K562 (cell line): ENCODE results near the gene CLDND2. TPM values are rescaled to one million over a fixed set of nuclear protein-coding genes. Genes with fewer than 3 reads are reported as not detected.
A peak's percentile ranks its signal among the peaks of the same experiment; 100 is the strongest.

Experiments
- BCL6 ChIP-seq: fragments of 250-450 bp; sonication (Bioruptor Pico); IDR thresholded peaks from 2 replicates; pipeline ENCODE4 v1.4.0; 2020
- CTBP1 ChIP-seq: fragments of 450-650 bp; IDR thresholded peaks from 2 replicates; pipeline ENCODE4 v1.6.1; 2016; ENCODE audit warnings: borderline replicate concordance
- ELF1 ChIP-seq: fragments of 200-800 bp; sonication (Bioruptor generic); IDR thresholded peaks from 2 replicates; pipeline ENCODE4 v1.6.1; 2016; ENCODE audit warnings: missing genetic modification characterization, missing compliant biosample characterization
- EP400 ChIP-seq: fragments of 450-650 bp; IDR thresholded peaks from 2 replicates; pipeline ENCODE4 v1.6.1; 2017; ENCODE audit warnings: antibody characterized with exemption, mild to moderate bottlenecking, moderate library complexity
- FUS ChIP-seq: fragments of 200-400 bp; formaldehyde crosslinking; optimal IDR thresholded peaks from 2 replicates; pipeline ENCODE3; 2017; ENCODE audit warnings: low read depth, low read length
- HDAC6 ChIP-seq: IDR thresholded peaks from 2 replicates; pipeline ENCODE4 v1.6.1; 2012; ENCODE audit warnings: low read depth, mild to moderate bottlenecking, control low read depth, inconsistent platforms, low read length, moderate library complexity
- HIVEP1 ChIP-seq: fragments of 250-450 bp; sonication (Bioruptor Pico); IDR thresholded peaks from 2 replicates; pipeline ENCODE4 v1.4.0; 2020; ENCODE audit warnings: mild to moderate bottlenecking
- HNRNPLL ChIP-seq: fragments of 200-400 bp; formaldehyde crosslinking; IDR thresholded peaks from 2 replicates; pipeline ENCODE4 v1.6.1; 2017; ENCODE audit warnings: low read length, low read depth, mild to moderate bottlenecking; ENCODE audit not compliant: poor library complexity, severe bottlenecking
- L3MBTL2 ChIP-seq: fragments of 450-650 bp; IDR thresholded peaks from 2 replicates; pipeline ENCODE4 v1.6.1; 2016; ENCODE audit warnings: mild to moderate bottlenecking, moderate library complexity
- LARP7 ChIP-seq: fragments of 450-650 bp; IDR thresholded peaks from 2 replicates; pipeline ENCODE4 v1.6.1; 2016
- MCM2 ChIP-seq: fragments of 450-650 bp; IDR thresholded peaks from 2 replicates; pipeline ENCODE4 v1.6.1; 2017; ENCODE audit warnings: low read depth, mild to moderate bottlenecking
- NR3C1 ChIP-seq: sonication (generic); formaldehyde crosslinking; IDR thresholded peaks from 2 replicates; pipeline ENCODE4 v1.8.1; 2022; ENCODE audit warnings: missing genetic modification reagents
- SMARCC2 ChIP-seq: fragments of 450-650 bp; IDR thresholded peaks from 2 replicates; pipeline ENCODE4 v1.6.1; 2017; ENCODE audit warnings: antibody characterized with exemption, moderate library complexity, mild to moderate bottlenecking, low read depth
- SREBF2 ChIP-seq: sonication (generic); formaldehyde crosslinking; IDR thresholded peaks from 2 replicates; pipeline ENCODE4 v1.4.0; 2020; ENCODE audit warnings: mild to moderate bottlenecking, missing genetic modification reagents
- STAT5A ChIP-seq: IDR thresholded peaks from 2 replicates; pipeline ENCODE4 v1.6.1; 2012; ENCODE audit warnings: low read length, inconsistent platforms, borderline replicate concordance
- TBP ChIP-seq: optimal IDR thresholded peaks from 2 replicates; pipeline ENCODE3; 2011; ENCODE audit warnings: low read depth, low read length, improper control_type of control experiment
- THAP7 ChIP-seq: fragments of 250-450 bp; sonication (Bioruptor Pico); IDR thresholded peaks from 2 replicates; pipeline ENCODE4 v1.5.0; 2021
- TRIM24 ChIP-seq, 2 experiments: fragments of 450-650 bp; IDR thresholded peaks; 2 replicates each; pipeline ENCODE4 v1.6.1; 2016
- ZNF134 ChIP-seq: fragments of 250-450 bp; sonication (Bioruptor Pico); conservative IDR thresholded peaks from 2 replicates; pipeline ENCODE4 v1.4.0; 2020
- ZNF280A ChIP-seq: fragments of 450-650 bp; IDR thresholded peaks from 2 replicates; pipeline ENCODE4 v1.6.1; 2018; ENCODE audit warnings: mild to moderate bottlenecking, low read depth; ENCODE audit not compliant: partially characterized antibody
- ZNF408 ChIP-seq: fragments of 250-450 bp; sonication (Bioruptor Pico); IDR thresholded peaks from 2 replicates; pipeline ENCODE4 v1.4.0; 2020; ENCODE audit warnings: low read depth, mild to moderate bottlenecking, moderate library complexity
- ZNF785 ChIP-seq: fragments of 250-450 bp; sonication (Bioruptor Pico); IDR thresholded peaks from 2 replicates; pipeline ENCODE4 v1.4.0; 2020; ENCODE audit warnings: mild to moderate bottlenecking
- polyA plus RNA-seq, 8 experiments: library from polyadenylated mRNA; depleted of rRNA in 4 of 8; stranded (reverse) in 5 of 8; unstranded in 3 of 8; fragments of >200 nt; fragmentation: Nextera tagmentation in 2 of 8; fragmentation: Illumina TruSeq in 1 of 8; extraction: Ambion mirVana in 2 of 8; extraction: Trizol in 1 of 8; gene quantifications; 2 replicates each; pipeline versions ENCODE4 v1.2.1 to v1.2.3, GENCODE V29; 2011 to 2014; ENCODE audit warnings: inconsistent platforms in 1 of 8, missing spikeins in 1 of 8
- total RNA-seq, 7 experiments: library from RNA; depleted of rRNA in 6 of 7; stranded (reverse); fragments of >200 nt in 6 of 7; fragmentation: Illumina TruSeq in 2 of 7; extraction: Trizol in 2 of 7; gene quantifications; 2 replicates each; pipeline versions ENCODE4 v1.2.1 to v1.2.3, GENCODE V29; 2011 to 2021; ENCODE audit warnings: low replicate concordance in 1 of 7
- TF ChIP-seq, protein P1 (sequence below): sonication (generic); formaldehyde crosslinking; IDR thresholded peaks from 2 replicates; pipeline ENCODE4 v1.5.0; 2020; ENCODE audit warnings: missing genetic modification reagents
- TF ChIP-seq, protein P2 (sequence below): sonication (generic); formaldehyde crosslinking; IDR thresholded peaks from 2 replicates; pipeline ENCODE4 v1.8.0; 2022; ENCODE audit warnings: mild to moderate bottlenecking, low read depth, missing genetic modification reagents

CLDND2 gene
- total and polyA plus RNA-seq, 9 of the 15 experiments (the other 6 are each of a cell fraction or from before 2014, with no cell fraction given) = 0.45 to 4.0 (median 1.2) TPM; not detected in 3

- peak; percentile 33; the same call in 1 of the 2 replicates for TF ChIP-seq THAP7 (CRISPR knock-in tag)
- peak; percentile 84 for TF ChIP-seq EP400
- no peak for TF ChIP-seq ELF1 (tag)
- no peak for TF ChIP-seq ZNF408 (CRISPR knock-in tag)
- no peak for TF ChIP-seq BCL6 (CRISPR knock-in tag)
- no peak for TF ChIP-seq STAT5A
- TF ChIP-seq HDAC6 = no peak
- peak; percentile 98 for TF ChIP-seq HNRNPLL
- no peak for TF ChIP-seq LARP7
- TF ChIP-seq, protein P1, sequence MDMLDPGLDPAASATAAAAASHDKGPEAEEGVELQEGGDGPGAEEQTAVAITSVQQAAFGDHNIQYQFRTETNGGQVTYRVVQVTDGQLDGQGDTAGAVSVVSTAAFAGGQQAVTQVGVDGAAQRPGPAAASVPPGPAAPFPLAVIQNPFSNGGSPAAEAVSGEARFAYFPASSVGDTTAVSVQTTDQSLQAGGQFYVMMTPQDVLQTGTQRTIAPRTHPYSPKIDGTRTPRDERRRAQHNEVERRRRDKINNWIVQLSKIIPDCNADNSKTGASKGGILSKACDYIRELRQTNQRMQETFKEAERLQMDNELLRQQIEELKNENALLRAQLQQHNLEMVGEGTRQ = peak; percentile 89
- no peak for TF ChIP-seq NR3C1 (CRISPR knock-in tag)
- TF ChIP-seq TBP = peak; percentile 85
- TF ChIP-seq FUS = peak; percentile 19
- no peak for TF ChIP-seq ZNF280A
- no peak for TF ChIP-seq SMARCC2
- TF ChIP-seq CTBP1 = peak; percentile 86
- no peak for TF ChIP-seq TRIM24 (IDR thresholded peaks at IDR 0.05)
- TF ChIP-seq, protein P2, sequence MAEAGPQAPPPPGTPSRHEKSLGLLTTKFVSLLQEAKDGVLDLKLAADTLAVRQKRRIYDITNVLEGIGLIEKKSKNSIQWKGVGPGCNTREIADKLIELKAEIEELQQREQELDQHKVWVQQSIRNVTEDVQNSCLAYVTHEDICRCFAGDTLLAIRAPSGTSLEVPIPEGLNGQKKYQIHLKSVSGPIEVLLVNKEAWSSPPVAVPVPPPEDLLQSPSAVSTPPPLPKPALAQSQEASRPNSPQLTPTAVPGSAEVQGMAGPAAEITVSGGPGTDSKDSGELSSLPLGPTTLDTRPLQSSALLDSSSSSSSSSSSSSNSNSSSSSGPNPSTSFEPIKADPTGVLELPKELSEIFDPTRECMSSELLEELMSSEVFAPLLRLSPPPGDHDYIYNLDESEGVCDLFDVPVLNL (CRISPR knock-in tag) = no peak
- TF ChIP-seq ZNF134 = no peak
- TF ChIP-seq HIVEP1 (CRISPR knock-in tag) = no peak
- peak; percentile 97 for TF ChIP-seq L3MBTL2
- no peak for TF ChIP-seq SREBF2 (CRISPR knock-in tag)
- TF ChIP-seq MCM2 = no peak
- TF ChIP-seq ZNF785 = no peak
Observed at GRCh38 chr19:51339687-51340656, 28.8 kb downstream of the CLDND2 start (continued).
